Measurements from ENCODE around the gene AK4.
"Not testable (repeated sequence)": the region's sequence is repeated elsewhere in the genome, so short reads cannot be mapped to it uniquely, and the experiment has no call there.

AK4 gene

DNA sequence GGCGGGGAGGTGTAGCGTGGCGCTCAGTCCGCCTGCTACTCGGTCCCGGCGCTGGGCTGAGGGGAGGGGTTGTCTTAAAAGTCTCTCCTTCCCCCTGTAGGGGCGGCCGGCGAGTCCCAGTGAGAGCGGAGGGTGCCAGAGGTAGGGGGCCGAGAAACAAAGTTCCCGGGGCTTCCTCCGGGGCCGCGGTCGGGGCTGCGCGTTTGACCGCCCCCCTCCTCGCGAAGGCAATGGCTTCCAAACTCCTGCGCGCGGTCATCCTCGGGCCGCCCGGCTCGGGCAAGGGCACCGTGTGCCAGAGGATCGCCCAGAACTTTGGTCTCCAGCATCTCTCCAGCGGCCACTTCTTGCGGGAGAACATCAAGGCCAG lies at the start of gene AK4:
Gene AK4 (plus strand): TSS at position 26 of the 370 bp plus-strand sequence. CDS start 205 bp downstream, at position 231.
- not testable (repeated sequence) for DNase-seq (ENCODE audit: low read depth in 2 of 2)

DNA sequence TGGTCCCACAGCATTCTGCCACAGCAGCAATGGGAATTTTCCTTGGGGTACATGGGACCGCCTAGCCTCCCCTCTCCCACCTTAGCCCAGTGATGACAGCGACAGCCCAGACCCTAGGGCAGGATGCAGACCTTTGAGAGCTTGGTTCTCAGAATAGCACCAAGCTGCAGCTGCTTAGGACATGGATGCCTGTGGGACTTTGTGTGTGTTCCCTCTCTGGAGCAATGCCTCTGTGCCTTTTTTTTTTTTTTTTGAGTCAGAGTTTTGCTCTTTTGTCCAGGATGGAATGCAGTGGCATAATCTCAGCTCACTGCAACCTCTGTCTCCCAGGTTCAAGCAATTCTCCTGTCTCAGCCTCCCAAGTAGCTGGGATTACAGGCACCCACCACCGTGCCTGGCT lies 44.2 kb upstream of the AK4 start:
- no peak for DNase-seq (ENCODE audit: low read depth in 2 of 2)

DNA sequence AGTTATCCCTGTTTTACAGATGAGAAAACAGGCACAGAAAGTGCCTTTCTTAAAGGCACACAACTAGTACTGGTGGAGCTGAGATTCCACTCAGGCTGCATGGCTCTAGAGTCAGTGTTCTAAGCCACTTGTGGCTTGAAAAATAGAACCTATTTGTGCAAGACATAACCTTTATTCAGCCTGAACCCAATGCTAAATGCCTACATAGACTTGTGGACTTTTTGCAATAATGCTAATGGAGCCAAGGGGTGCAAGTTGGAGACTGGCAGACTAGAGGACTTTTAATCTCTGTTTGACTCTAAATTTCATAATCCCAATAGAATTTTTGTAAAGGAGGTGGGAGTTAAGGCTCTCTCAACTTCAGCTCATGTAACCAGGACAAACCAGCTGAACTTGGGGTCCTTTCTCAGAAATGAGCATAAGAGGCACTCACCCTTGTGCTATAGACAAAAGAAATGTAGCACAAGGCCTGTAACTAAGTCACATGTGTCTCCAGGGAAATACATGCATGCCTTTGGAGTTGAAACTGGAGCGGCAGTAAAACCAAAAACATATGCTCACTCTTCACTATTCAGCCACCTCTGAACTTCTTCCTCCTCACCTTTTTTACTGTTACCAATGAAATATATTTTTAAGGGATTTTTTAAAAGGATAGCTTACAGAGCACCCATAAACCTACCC lies 43.0 kb upstream of the AK4 start:
- no peak for DNase-seq (ENCODE audit: low read depth in 2 of 2)

DNA sequence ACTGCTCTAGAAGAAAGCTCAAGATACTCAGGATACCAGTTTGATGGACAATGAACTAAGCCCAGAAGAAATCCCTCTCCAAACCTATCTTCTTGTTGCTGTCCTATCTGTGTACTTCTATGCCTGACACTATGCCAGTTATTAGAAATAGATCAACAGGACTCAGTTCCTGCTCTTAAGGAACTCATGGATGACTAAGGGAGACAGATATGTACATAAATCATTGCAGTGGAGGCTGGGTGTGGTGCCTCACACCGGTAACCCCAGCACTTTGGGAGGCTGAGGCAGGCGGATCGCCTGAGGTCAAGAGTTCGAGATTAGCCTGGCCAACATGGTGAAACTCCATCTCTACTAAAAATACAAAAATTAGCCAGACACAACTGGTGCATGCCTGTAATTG lies 42.4 kb upstream of the AK4 start:
- DNase-seq (ENCODE audit: low read depth in 2 of 2) = no peak

DNA sequence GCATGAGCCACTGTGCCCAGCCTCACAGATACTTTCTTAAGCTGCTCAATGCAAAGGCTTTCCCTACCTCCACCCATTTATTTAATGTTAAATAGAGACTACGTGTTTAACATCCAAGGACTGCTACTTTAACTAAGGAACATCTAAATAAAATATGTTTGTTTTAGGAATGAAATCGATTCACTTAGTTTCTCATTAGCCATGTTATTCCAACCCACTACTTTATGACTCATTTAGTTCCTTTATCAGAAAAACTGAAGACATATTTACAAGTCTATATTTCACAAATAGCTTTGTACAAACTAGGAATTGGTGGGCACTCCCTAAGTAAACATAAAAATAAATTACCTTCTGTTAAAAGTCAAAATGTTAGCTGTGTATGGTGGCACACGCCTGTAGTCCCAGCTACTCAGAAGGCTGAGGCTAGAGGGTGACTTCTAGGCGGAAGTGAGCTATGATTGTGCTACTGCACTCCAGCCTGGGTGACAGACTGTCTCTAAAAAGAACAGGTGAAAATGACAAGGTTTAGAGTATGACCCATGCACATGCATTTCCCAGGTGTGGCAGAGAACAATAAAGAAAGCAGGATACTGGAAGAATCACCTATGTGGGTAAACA lies 39.9 kb upstream of the AK4 start:
- DNase-seq (ENCODE audit: low read depth in 2 of 2) = no peak

DNA sequence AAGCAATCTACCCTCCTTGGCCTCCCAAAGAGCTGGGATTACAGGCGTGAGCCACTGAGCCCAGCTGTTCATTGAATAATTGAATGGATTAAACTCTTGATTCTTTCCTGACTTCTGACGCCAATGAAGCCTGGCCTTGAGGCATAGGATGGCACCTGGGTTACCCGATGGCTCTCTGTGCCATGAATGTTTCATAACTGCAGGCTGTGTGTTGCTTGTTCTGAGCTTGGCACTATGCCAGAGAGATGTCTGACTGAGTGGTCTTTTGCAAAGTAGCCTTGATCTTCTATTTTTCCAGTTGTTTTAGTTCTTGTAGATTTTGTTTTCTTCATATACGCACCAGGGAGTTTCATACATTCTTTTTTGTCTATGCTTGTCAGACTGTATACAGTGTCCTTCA lies 38.5 kb upstream of the AK4 start:
- no peak for DNase-seq (ENCODE audit: low read depth in 2 of 2)

DNA sequence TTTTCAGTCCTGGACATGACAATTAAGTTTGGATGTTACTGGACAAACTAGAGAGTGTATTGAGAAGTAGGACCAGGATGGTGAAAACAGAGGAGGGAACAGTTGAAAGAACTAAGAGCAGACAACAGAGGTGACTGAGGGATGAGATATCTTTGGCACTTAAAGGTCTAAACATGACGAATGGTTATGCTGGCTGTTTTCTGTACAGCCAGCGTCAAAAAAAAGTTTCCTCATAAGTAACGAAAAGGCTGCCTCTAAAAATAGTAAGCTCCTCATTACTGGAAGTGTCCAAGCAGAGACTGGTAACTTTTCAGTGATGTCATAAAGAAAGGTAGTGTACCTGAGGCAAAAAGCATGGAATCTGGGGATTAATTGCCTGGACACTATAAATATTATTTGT lies 35.2 kb upstream of the AK4 start:
- no peak for DNase-seq (ENCODE audit: low read depth in 2 of 2)

DNA sequence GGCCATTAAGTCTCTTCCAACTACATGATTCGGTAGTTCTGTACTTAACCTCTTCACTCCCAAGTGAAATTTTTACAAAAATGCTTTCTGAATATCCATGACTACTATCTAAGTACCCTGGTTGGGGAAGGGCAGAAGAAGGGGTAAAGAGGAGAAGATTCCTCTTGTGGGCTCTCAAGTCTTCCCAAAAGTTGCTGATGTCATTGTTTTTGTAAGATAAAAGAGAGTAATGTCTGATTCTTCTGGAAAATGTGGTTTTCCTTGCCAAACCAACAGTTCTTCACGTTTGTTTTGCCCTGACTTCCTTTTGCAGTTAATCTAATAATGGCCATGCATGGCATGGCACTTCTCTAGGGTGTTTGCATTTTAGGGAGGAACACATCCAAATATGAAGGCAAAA lies 34.7 kb upstream of the AK4 start:
- no peak for DNase-seq (ENCODE audit: low read depth in 2 of 2)

DNA sequence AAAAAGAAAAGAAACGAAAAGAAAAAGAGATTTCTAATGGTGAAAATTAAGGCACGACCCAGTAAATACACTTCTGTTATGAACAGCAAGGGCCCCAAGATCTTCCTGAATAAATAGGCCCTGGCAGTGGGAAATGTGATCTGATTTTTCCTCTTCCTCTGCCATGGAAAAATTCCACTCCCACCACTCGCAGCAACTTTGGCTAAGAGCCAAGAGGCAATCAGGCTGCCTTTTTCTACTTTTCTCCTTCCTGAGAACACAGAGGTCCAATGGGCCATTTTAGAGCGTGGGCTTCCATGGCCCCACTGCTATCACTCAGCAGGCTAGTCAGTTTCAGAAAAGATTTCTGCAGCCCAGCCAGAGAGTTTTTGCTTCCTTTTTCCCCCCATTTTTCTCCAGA lies 33.7 kb upstream of the AK4 start:
- no peak for DNase-seq (ENCODE audit: low read depth in 2 of 2)

DNA sequence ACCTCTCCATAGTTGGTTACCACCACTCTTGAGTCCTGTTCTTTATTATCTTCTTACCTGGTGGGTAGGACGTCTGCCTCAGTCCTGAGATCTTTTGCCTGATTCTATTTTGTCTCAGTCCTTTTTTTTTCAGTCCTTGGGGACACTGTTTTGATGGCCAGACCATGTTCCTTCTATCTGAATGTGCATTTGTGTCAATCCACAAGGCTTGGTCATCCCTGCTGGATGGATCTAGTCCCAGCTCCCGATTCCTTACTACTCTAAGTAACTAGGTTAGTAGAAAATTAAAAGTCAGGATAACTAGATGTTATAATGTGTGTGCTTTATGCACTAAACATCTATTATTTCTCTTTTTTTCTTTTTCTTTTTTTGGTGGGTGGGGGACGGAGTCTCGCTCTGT lies 28.1 kb upstream of the AK4 start:
- DNase-seq (ENCODE audit: low read depth in 2 of 2) = no peak

DNA sequence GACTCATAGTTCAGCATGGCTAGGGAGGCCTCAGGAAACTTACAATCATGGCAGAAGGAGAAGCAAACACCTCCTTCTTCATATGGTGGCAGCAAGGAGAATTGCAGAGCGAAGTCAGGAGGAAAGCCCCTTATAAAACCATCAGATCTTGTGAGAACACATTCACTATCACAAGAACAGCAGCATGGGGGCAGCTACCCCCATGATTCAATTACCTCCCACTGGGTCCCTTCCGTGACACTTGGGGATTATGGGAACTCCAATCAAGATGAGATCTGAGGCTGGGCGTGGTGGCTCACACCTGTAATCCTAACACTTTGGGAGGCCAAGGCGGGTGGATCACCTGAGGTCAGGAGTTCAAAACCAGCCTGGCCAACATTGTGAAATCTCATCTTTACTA lies 18.9 kb upstream of the AK4 start:
- DNase-seq (ENCODE audit: low read depth in 2 of 2) = not testable (repeated sequence)

DNA sequence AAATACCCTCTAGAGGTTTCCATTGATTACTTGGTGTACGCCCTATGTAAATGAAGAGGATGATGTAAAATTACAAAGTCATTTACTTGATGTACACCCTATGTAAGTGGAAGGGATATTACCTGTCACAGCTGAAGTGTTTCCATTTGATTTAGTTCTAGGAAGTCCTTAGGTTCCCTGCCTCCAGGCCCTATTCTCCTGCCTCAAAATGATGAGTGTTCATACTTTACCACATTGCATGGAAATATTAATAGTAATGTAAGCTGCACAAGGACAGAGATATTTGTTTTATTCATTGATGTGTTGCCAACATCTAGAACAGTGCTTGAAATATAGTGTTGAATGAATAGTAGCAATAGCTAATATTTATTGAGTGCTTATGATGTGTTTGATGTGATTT lies 9.5 kb upstream of the AK4 start:
- DNase-seq (ENCODE audit: low read depth in 2 of 2) = no peak

DNA sequence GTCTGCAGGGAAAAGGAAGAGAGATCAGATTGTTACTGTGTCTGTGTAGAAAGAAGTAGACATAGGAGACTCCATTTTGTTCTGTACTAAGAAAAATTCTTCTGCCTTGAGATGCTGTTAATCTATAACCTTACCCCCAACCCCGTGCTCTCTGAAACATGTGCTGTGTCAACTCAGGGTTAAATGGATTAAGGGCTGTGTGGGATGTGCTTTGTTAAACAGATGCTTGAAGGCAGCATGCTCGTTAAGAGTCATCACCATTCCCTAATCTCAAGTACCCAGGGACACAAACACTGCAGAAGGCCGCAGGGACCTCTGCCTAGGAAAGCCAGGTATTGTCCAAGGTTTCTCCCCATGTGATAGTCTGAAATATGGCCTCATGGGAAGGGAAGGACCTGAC lies 8.2 kb upstream of the AK4 start:
- not testable (repeated sequence) for DNase-seq (ENCODE audit: low read depth in 2 of 2)

DNA sequence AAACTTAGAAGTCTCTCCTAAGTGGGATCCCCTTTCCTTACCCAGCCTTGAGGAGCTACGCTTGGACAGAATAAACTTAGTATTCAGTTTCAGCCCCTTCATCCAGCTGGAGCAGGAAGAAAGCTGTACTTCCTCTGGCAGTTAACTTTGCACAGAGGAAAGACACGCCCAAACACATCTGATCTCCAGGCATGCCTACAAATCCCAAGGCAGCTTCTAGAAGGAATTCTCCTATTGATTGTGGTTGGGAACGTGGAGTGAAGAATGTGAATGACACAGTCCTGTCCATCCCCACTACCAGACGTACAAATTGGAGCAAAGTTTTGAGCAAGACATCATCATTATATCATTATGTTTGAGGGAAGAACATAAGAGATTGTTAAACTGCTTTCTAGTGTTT lies 6.6 kb upstream of the AK4 start:
- DNase-seq (ENCODE audit: low read depth in 2 of 2) = no peak

DNA sequence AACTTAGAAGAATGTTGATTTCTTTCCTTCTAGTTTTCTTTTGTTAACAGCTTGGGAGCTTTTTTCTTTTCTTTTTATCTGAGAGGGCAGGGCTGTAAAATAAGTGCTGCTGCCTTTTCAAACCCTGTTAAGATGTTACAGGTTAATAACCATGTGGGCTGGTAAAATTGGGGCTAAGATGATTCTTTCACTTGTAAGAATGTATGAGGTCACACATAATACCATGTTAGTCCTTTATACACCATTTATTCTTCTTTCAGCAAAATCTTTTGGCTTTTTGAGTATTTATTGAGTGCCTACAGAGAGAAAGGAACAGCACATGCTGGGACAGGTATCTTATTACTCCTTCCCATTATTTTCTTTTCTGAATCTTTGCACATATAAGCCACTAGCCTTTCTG lies 6.1 kb upstream of the AK4 start:
- no peak for DNase-seq (ENCODE audit: low read depth in 2 of 2)

DNA sequence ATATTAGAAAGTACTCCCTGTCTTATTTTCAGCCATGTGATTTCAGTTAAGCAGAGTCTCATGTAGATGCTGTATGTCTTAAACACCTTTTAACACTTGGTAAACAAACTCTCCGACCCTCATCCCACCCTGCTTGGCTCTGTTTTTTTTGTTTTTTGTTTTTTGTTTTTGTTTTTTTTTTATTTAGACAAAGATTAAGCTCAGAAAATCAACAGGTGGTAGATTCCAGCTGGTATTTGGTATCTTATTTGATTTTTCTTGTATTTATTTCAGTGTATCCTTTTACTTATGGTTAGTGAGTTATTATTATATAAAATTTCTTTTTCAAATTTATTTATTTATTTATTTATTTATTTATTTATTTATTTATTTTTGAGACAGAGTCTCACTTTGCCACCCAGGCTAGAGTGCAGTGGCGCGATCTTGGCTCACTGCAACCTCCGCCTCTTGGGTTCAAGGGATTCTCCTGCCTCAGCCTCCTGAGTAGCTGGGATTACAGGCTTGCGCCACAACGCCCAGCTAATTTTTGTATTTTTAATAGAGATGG lies 4.8 kb upstream of the AK4 start:
- not testable (repeated sequence) for DNase-seq (ENCODE audit: low read depth in 2 of 2)

DNA sequence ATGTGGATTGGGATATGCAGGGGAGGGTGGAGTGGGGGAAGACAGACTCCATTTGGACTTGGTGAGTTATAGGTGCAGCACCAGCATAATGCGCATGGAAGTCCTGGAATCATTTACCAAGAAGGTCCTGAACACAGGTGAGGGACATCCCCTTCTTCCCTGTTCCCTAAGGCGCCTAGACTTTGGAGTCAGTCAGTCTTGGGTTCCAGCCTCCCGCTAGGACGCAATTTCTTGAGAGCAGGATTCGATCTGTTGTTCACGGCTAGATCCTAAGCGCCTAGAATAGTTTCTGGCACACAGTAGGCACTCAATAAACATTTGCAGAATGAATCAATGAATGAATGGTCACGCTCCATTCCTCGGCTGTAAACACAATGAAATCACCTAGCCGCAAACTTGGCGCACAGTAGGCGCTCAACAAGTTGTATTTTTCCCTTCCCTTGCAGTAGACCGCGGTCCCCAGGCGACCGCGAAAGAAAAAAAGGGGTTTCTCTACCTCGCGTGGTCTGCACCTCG lies 1.0 kb upstream of the AK4 start:
- DNase-seq (ENCODE audit: low read depth in 2 of 2) = no peak

DNA sequence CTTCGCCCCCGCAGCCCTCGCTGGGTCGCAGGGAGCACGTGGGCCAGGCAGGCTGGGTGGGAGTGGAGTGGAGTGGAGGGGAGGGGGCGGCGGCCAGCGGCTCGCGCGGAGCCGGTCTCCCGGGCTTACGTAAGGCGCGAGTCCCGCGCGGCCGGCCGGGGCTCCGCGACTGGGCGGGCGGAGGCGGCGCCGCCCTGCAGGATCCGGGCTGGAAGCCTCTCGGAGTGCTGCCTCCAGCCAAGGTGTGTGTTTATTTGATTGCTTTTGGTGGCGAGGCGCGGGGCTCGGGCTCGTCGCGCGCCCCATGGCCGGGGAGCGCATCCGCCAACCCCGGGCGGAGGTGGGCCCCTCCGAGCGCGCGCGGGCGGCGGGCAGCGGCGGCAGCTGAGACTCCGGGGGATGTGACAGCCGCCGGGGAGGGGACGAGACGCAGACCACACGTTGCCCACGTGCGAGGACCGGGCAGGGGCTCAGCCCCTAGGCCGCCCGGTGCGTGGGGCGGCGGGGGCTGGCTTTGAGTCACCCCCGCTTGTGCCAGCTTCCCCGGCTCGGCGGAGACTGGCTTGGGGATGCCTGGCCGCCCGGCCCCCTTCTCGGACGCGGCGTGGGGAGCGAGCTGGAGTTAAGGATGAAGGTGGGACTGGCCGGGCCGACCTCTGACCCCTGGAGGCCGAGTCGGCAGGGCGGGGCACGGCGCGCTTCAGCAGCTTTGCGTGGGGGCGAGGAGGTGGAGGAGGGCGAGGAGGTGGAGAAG lies 402 bp upstream of the AK4 start:
- DNase-seq (ENCODE audit: low read depth in 2 of 2) = no peak

DNA sequence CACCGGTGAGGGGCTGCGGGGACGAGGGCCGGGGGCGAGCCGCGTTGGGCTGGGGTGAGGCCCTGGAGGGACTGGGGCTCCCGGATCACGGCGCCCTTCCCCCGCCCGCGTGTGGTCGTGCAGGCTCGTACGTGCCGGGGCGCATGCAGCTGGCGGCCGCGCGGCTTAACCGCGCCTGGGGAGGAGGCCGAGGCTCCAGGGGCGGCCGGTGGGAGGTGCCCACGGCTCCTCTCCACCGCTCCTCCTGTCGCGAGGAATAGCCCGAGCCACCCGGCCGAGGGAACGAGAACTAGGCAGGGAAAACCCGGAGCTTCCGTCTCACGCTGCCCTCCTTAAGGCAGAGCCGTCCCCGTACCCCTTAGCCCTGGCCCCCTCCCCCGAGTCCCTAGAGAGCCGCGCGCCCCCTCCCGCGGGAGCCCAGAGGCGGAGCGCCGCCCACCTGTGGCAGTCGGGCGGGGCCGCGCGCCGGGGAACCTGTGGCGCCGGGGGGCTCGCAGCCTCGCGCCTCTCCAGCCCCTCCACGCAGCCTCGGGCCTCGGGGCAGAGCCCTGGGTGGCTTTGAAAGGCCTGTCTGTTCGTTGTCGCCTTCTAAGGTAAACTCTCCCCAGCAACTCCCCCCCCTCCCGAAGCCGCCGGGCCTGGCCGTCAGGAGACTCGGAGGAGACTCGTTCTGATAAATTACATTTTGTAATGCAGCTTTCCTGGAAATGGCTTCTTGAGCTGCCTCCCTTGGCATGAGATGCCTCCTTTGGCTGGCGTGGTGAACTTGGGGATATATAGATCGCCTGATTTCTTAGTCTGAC lies 746 bp downstream of the AK4 start:
- peak in 1 of 2 donors; percentile 7 for DNase-seq (ENCODE audit: low read depth in 2 of 2)

DNA sequence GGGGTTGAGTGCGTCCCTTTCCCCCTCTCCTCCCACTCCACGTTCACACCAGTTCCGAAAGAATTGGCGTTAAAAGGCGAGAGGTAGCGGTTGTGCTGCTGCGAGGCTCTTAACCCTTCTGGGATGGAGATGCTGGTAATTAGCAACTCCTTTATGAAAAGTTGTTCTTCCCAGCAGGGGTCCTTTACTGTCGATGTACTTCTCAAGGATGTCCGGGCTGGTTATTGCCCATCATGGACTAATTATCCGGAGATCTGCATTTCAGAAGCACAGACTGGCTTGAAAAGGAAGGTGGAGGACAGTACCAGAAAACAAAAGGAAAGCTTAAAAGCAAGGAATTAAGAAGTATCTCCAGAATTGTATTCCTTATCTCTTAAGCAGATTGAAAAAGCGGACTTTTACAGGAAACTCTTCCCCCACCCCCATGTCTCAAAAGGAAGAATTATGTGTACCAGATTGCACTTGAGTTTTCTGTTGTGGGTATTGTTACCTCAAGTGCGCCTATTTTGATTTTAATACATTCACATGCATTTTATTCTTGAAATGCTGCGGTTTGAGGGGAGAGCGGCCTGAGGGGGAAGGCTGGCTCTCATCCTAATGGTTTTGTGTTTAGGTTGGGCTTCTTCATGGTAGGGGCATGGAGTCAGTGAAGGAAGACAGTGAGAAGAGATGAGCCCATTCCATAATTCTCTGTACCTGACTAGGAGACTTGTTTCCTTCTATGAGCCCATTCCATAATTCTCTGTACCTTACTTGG lies 1.5 kb downstream of the AK4 start:
- no peak for DNase-seq (ENCODE audit: low read depth in 2 of 2)

DNA sequence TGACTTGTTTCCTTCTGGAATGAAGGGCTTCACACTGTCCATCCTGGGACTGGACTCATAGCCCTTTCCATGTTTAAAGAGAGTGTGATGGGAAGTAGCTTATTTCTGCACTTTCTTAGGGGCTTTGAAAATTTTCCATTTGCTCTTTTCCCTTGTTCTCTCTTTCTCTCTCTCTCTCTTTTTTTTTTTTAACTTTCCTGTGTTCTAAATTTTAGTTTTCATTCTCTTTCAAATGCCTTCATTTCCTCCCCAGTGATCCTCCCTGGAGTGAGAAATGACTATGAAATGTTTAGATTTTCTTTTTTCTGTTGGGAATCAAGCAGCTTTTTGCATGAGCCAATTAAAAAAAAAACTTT lies 2.1 kb downstream of the AK4 start:
- no peak for DNase-seq (ENCODE audit: low read depth in 2 of 2)
